Heart left ventricle (tissue), 16 donors: ENCODE results near the gene AGRN. TPM values are rescaled to one million over a fixed set of nuclear protein-coding genes. Genes with fewer than 3 reads are reported as not detected.

ENCODE experiments used
- ATAC-seq, 4 donors: fragments of 200-7000 bp; cut with Tn5 transposase; one replicate each; pipeline ENCODE4 v1.9.1; 2020 to 2022; ENCODE audit warnings: moderate library complexity in 4 of 4, mild to moderate bottlenecking in 3 of 4, moderate number of reproducible peaks in 1 of 4
- DNase-seq, 5 donors: peaks; one replicate each; pipeline ENCODE4 v3.0.0-alpha.2; 2020
- H3K27ac ChIP-seq, 12 donors: fragments of 200-600 bp; sonication (generic) in 4 of 12; one replicate each; pipeline versions ENCODE4 v1.5.0 to v1.8.0; 2016 to 2022; ENCODE audit warnings: mild to moderate bottlenecking in 2 of 12
- H3K27me3 ChIP-seq, 9 donors: fragments of 200-600 bp; sonication (generic) in 2 of 9; one replicate each; pipeline versions ENCODE4 v1.5.1 to v1.8.0; 2016 to 2022; ENCODE audit warnings: mild to moderate bottlenecking in 3 of 9
- H3K36me3 ChIP-seq, 9 donors: fragments of 200-600 bp; sonication (generic) in 2 of 9; one replicate each; pipeline versions ENCODE4 v1.5.0 to v1.8.0; 2018 to 2022; ENCODE audit warnings: mild to moderate bottlenecking in 2 of 9
- H3K4me1 ChIP-seq, 12 donors: fragments of 200-600 bp; sonication (generic) in 4 of 12; one replicate each; pipeline versions ENCODE4 v1.5.0 to v1.8.0; 2016 to 2022; ENCODE audit warnings: mild to moderate bottlenecking in 3 of 12
- H3K4me3 ChIP-seq, 12 donors: fragments of 200-600 bp; sonication (generic) in 4 of 12; one replicate each; pipeline versions ENCODE4 v1.5.0 to v1.8.0; 2017 to 2022; ENCODE audit warnings: mild to moderate bottlenecking in 9 of 12, moderate library complexity in 4 of 12
- H3K9me3 ChIP-seq, 12 donors: fragments of 200-600 bp; sonication (generic) in 4 of 12; one replicate each; pipeline versions ENCODE4 v1.5.0 to v1.8.0; 2016 to 2022; ENCODE audit warnings: mild to moderate bottlenecking in 1 of 12
- CTCF ChIP-seq, 12 donors: fragments of 200-600 bp; sonication (generic) in 4 of 12; IDR thresholded peaks; one replicate each; pipeline versions ENCODE4 v1.5.0 to v1.8.0; 2018 to 2022; ENCODE audit warnings: antibody characterized with exemption in 12 of 12, mild to moderate bottlenecking in 5 of 12
- POLR2A ChIP-seq, 2 donors: fragments of 450-650 bp; IDR thresholded peaks; one replicate each; pipeline ENCODE4 v1.6.1; 2017; ENCODE audit warnings: antibody characterized with exemption in 2 of 2, mild to moderate bottlenecking in 2 of 2, moderate library complexity in 2 of 2
- WGBS, 4 donors: extraction: QIAGEN DNeasy Blood & Tissue Kit in 2 of 4; methylation state at CpG; one replicate each; pipeline versions ENCODE4 v1.1.5 to v1.1.7; 2013 to 2018; 5-methylcytosine and 5-hydroxymethylcytosine counted together
- intact Hi-C, 10 donors: fragments of 100-400 bp; cut with DNase I; formaldehyde crosslinking; loops; one replicate each; pipeline versions ENCODE4 v1.11.1 to v1.14.2; 2022
- polyA plus RNA-seq, 2 donors: library from polyadenylated mRNA; stranded (reverse); fragments of 200-250 nt; gene quantifications; one replicate each; pipeline ENCODE4 v1.2.3, GENCODE V29; 2013
- total RNA-seq, 9 donors: library from RNA; depleted of rRNA in 2 of 9; stranded (reverse); fragments of >200 nt in 2 of 9; fragmentation: NEBNext Ultra II Directional in 3 of 9; extraction: Animal tissue kit (Norgen Biotek cat#: 25700) in 3 of 9; gene quantifications; one replicate each; pipeline versions ENCODE4 v1.1.0 to v1.2.4, GENCODE V29; 2016 to 2023
- donor health status: ischemic (EF 13 %, LVEDD 7.1; RV severe dilation, severe dysfunction).
- donor health status: healthy with polysubstance abuse.
- donor health status: DM: no; HTN: yes; CAD: no.
- donor health status: DM: no; HTN: no; CAD: no.
- donor health status: ischemic (EF 25% LVEDD 6.9; RV normal size, moderate dysfunction).
- donor health status: ischemic (EF 25% LVEDD 5.7; RV mildly dilated, moderate dysfunction).
- donor health status: healthy.
- donor health status: DM: yes; HTN: yes; CAD: no.
- donor health status: ischemic (EF 35%, LVEDD 5.7; RV mildly dilated, moderate dysfunction).
- donor health status: nonischemic (EF 11% LVEDD 7.7; RV severe dilation, severe dysfunction).
- donor health status: DM: yes; HTN: yes; CAD: no.
- donor health status: PGD.
- donor health status: ischemic (EF 29% LVEDD 5.4; RV normal size, mild dysfunction).
- donor health status: nonischemic (EF 23%, LVEDD 6.1; RV moderate dilation, normal function).

AGRN gene
- total and polyA plus RNA-seq, 11 donors: 9.7 to 45.7 (median 18.6) TPM

- WGBS, 4 donors: 93 to 96% (median 96%) methylated on average over 28 to 38 of the region's 38 CpGs
These were observed 66.3 kb downstream of the AGRN start for GRCh38 chr1:1085911-1086841.

GRCh38 chr1:1086911-1087341 is 67.0 kb downstream of the AGRN start:
- Histone ChIP-seq H3K27ac (no peak overlapping the region), H3K9me3 (no peaks in the 10 kb centered on the region), H3K4me1 (no peaks in the 10 kb centered on the region), H3K4me3 (no peak overlapping the region), H3K27me3 (no peaks in the 10 kb centered on the region), H3K36me3 (peaks cover 0 to 3% (median 0%) of the 10 kb centered on the region in 9 donors)
- intact Hi-C loops: no loop called here
- peak in 2 of 5 donors; percentile 6 to 57 for DNase-seq
- no peak for TF ChIP-seq CTCF (IDR thresholded peaks at IDR 0.05)
- no peak for TF ChIP-seq POLR2A (IDR thresholded peaks at IDR 0.05)
- WGBS, 4 donors: 91 to 94% (median 93%) methylated on average over 12 to 17 of the region's 17 CpGs
- no peak for ATAC-seq

More at GRCh38 chr1:1085911-1086841, 66.3 kb downstream of the AGRN start:
- Histone ChIP-seq H3K4me1 (no peaks in the 10 kb centered on the region), H3K9me3 (no peaks in the 10 kb centered on the region), H3K27ac (no peak overlapping the region), H3K27me3 (no peaks in the 10 kb centered on the region), H3K36me3 (peaks cover 0 to 3% (median 0%) of the 10 kb centered on the region in 9 donors), H3K4me3 (no peak overlapping the region)
- TF ChIP-seq CTCF (IDR thresholded peaks at IDR 0.05): no peak
- no peak for TF ChIP-seq POLR2A (IDR thresholded peaks at IDR 0.05)
- intact Hi-C loops: no loop called here
- no peak for ATAC-seq
- peak in 3 of 5 donors; percentile 6 to 49 (median 16) for DNase-seq

GRCh38 chr1:1087351-1088028 is 67.6 kb downstream of the AGRN start:
- ATAC-seq: no peak
- WGBS, 4 donors: 91 to 95% (median 93%) methylated on average over 37 to 38 of the region's 38 CpGs
- peak in 2 of 5 donors; percentile 4 to 48 for DNase-seq

More at GRCh38 chr1:1087351-1088028, 67.6 kb downstream of the AGRN start:
- intact Hi-C loops: no loop called here
- H3K4me3 ChIP-seq: no peak overlapping the region
- no peaks in the 10 kb centered on the region for H3K27me3 ChIP-seq
- peaks cover 0 to 2% (median 0%) of the 10 kb centered on the region in 9 donors for H3K36me3 ChIP-seq
- H3K4me1 ChIP-seq: no peaks in the 10 kb centered on the region
- no peak overlapping the region for H3K27ac ChIP-seq
- TF ChIP-seq CTCF (IDR thresholded peaks at IDR 0.05): no peak
- TF ChIP-seq POLR2A (IDR thresholded peaks at IDR 0.05): no peak
- no peaks in the 10 kb centered on the region for H3K9me3 ChIP-seq
